Germinal center (tissue), 1 donor: Measurements from ENCODE around the gene GPR160.

Experiments used
- DNase-seq: peaks from one replicate; pipeline ENCODE4 v3.0.0; 2012; ENCODE audit warnings: mixed read lengths, low spot score

Gene GPR160

DNA sequence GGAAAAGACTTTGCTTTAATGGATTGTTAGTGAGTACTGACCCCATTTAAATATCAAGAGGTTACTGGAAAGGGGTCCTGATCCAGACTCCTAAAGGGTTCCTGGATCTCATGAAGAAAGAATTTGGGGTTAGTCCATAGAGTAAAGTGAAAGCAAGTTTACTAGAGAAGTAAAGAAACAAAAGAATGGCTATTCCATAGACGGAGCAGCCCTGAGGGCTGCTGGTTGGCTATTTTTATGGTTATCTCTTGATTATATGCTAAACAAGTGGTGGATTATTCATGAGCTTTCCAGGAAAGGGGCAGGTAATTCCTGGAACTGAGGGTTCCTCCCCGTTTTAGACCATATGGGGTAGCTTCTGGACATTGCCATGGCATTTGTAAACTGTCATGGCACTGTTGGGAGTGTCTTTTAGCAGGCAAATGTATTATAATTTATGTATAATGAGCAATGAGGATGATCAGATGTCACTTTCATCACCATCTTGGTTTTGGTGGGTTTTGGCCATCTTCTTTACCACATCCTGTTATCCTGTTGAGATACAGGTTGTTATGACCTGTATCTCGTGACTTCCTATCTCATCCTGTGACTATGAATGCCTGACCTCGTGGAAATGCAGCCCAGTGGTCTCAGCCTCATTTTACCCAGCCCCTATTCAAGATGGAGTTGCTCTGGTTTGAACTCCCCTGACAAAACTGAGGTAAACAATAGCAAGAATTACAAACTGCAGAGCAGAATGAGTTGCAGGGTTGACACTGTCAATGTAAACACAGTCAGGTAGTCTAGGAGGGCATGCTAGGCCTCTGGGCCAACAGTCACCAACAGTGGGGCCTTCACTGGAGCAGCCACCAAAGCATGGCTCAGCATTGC is 10.3 kb upstream of the GPR160 start:
- no peak for DNase-seq

DNA sequence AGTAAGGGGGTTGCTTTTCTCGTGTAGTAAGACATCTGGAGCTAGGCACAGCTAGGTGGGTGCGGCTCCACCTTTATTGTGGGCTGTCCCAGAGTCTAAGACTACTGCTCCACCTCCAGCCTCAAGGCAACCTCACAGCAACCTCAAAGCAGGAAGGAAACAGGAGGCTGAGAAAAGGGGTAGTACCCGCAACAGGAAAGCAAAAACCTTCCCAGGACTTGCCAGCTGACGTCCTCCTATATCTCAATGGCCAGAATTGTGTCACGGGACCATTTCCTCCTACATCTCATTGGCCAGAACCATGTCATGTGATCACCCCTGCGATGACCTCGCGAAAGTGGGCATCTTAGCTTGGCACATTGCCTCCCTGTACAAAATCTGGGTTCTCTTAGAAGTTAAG is 4.3 kb upstream of the GPR160 start:
- no peak for DNase-seq

- peak; percentile 69 for DNase-seq
Observed at GRCh38 chr3:170038434-170039110, 777 bp downstream of the GPR160 start.

DNA sequence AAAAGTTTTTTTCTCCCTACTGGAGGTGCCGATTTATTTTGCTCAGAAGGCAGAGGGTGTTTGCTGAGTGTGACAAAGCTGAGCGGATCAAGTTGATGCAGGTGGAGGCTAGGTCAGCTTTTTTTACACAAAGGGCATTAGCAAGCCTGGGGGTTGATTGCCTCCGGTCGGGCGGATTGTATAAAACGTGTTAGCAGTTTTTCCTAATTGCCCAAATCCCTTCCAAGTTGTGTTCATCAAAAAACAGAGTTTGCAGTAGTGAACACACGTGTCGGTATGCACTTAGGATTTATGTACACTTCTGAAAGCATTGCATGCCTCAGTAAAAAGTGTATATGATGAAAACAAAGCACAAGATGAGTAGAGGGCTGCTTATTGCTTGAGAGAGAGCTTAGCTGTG is 2.6 kb downstream of the GPR160 start:
- DNase-seq, result no peak

DNA sequence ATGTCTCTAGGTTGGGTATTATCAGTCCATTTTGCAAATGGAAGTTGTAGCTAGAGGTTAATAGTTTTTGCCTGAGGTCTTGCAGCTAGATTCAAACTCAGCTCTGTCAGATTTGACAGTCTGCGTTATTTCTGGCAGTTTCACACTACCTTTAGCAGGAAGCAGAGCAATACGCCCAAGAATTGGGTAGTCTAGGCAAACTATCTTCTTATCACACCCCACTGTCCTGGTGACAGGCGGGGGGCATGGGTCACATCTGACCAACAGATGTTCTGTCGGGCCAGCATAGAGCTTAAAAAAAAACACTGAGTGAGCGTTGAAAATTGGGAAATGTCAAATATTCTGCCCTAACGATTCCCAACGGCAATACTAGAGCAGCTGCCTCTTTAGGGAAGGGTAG is 5.7 kb downstream of the GPR160 start:
- no peak for DNase-seq

- no peak for DNase-seq
Observed at GRCh38 chr3:170044271-170044670, 6.5 kb downstream of the GPR160 start.

GRCh38 chr3:170044795-170045244 is 7.0 kb downstream of the GPR160 start:
- peak; percentile 66 for DNase-seq

- no peak for DNase-seq
Observed at GRCh38 chr3:170046269-170047132, 8.7 kb downstream of the GPR160 start.

DNA sequence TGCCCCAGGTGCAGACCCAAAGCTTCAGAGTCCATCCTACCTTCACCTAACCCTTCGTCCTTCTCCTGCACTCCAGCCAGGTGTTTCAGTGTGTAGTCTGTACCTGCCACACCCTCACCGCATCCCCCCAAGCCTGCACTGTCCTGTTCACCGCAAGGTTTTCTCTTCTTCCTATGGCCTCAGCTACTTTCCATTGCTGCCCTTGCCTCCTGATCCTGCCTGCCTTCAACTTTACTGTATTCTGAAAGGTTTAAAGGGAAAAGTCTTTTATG is 9.3 kb downstream of the GPR160 start:
- no peak for DNase-seq

GRCh38 chr3:170049146-170050000 is 11.6 kb downstream of the GPR160 start:
- DNase-seq, result no peak

DNA sequence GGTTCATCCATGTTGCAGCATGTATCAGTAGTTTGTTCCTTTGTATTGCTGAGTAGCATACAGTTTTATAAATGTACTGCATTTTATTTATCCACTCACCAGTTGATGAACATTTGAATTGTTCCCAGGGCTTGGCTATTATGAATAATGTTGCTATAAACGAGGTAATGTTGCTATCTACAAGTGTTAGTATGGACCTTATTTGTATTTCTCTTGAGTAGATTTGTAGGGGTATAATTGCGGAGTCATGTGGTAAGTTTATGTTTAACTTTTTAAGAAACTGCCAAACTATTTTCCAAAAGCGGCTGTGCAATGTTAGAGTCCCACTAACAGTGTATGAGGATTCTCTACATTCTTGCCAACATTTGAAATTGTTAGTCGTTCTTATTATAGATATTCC is 13.0 kb downstream of the GPR160 start:
- DNase-seq, result no peak

GRCh38 chr3:170052398-170052797 is 14.6 kb downstream of the GPR160 start:
- DNase-seq, result no peak

DNA sequence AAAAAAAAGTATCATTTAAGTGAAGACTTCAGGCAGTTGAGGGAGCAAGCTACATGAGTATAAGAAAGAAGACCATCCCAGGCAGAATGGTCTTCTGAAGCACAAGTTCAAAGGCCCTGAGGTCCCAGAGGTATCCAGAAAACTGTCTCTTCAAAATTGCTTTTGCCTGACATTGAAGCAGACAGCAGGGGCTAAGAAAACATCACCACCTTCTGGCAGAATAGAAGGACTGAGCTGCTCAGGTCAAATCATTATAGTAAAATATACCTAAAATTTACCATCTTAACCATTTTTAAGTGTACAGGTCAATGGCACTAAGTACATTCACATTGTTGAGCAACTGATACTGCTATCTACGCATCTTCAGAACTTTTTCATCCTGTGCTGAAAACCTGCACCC is 16.4 kb downstream of the GPR160 start:
- peak; percentile 47 for DNase-seq

DNA sequence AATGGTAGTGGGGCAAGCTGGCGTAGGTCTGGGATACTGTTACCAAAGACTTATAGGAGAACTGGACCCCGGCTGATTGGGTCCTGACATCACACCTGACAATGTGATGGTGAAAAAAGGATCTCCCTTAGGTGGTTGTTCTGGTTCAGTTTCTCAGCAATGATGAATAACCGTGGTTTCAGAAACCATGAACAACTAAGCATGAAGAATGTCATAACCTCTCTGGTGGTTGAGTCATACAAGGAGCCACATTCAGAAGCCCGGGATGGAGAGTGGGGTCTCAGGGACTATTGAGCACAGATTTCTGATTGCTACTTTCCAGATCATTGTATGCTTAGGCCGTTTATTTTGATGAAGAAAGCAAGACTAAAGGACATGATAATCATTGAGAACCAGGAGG is 17.4 kb downstream of the GPR160 start:
- peak; percentile 21 for DNase-seq

- DNase-seq, result peak; percentile 55
Observed at GRCh38 chr3:170056710-170057454, 19.1 kb downstream of the GPR160 start.

- DNase-seq, result no peak
Observed at GRCh38 chr3:170057550-170057949, 19.8 kb downstream of the GPR160 start.

DNA sequence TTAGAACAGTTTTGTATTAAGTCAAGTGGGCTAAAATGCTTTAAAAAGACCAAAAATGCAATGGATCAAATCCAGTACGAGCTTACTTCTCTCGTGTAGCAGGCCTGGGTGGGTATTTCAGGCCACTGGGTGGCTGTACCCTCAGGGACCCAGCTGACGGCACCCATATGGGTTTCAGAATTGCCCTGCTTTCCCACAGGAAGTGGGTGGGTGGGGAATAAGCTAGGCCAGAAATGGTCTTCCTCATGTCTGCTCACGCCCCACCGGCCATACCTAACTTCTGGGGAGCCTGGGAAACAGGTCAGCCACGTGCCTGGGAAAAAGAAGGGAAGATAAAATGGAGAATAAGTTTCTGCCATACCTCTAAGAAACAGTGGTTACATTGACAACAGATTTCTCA is 20.3 kb downstream of the GPR160 start:
- DNase-seq, result peak; percentile 42

- DNase-seq, result no peak
Observed at GRCh38 chr3:170059447-170059846, 21.7 kb downstream of the GPR160 start.

DNA sequence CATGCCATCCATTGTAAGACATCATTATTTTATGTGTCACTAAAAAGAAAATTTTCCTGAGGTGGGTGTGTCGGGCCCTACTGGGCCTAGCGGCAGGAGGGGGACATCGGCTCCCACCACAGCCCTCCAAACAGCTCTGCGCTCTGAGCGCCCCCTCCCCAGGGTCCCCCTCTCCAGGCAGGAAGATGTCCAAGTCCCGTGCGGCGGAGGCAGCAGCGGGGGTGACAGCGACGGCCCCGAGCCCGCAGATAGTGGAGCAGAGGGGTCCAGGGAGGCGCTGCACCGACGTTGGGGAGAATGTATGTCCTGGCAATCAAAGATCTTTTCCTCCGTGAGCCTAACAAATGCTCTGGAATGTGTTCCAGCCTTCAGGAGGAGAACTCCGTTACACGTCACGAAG is 24.3 kb downstream of the GPR160 start:
- no peak for DNase-seq

DNA sequence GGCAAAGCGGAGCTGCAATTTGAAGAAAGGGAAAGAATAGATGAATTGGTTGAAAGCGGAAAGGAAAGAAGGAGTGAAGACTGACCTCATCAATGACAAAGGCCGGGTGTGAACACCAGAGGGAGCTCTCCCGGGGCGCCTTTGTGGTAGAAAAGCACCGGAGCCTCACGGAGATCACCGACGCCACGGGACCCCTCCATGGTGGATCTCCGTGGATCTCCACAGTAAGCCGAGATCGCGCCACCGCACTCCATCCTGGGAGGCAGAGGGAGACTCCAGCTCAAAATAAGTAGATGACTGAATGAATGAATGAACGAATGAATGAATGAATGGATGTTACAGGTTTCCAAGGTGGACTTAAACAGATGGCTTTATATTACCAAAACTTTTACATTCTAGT is 25.0 kb downstream of the GPR160 start:
- no peak for DNase-seq

DNA sequence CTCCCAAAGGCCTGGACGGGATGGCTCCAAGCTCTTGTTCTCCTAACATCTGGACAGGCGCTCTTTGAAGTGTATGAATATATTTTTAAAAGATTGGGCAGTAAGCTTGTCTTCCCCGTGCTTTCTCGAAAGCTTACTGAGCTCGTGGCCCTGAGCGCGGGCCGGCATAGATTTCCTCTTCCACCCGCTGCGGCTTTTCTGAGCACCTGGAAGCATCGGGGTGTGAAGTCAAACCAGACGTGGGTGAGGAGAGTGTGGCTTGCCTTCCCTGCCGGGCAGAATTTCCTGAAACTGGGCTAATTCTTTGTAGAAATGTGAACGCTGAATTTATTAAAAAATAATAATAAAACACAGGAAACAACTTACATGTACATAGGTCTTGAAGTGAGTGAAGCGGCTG is 25.9 kb downstream of the GPR160 start:
- peak; percentile 17 for DNase-seq
